Measurements from ENCODE around the gene PLXNB1. TPM values are rescaled to one million over a fixed set of nuclear protein-coding genes. Genes with fewer than 3 reads are reported as not detected.

PLXNB1 gene
- total and polyA plus RNA-seq, 2 of the 13 experiments (the other 11 are each of a cell fraction or from before 2014, with no cell fraction given): 86.0 to 143 TPM

DNA sequence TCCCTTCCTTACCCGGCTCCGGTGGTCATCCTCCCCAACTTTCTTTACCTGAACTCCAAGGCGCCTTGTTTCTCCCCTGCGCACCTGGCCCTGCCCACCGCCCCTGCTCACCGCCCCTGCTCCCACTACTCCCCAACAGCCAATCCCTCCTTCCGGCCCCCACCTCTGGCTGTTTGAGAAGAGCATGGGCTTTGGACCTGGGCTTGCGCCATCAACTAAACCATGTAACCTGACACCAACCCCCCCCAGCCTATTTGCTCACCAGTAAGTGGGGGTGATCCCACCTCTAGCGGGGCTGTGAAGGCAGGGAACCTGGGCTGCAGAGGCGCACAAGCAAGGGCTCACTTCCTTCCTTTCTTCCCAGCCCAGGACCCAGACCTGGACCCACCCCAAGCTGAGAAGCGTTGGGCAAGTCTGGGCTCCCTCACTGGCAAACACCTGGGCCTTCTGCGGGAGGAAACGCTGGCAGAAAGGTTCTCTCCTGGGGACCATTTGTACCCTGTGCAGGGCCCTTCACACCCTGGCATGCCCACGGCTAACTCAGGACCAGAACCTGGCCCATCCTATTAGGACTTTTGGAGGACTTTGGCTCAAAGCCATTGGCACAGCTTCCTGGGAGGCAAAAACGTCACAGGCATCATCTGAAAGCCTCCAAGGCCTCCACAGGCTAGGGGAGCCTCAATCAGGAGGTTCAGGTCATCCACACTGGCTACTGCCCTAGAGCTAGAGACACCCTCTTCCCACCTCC lies at the start of gene PLXNB1 (continued):
- peak; percentile 75; the same call in 1 of the 2 replicates for TF ChIP-seq GZF1 (CRISPR knock-in tag; IDR thresholded peaks at IDR 0.05)
- TF ChIP-seq, protein P1, sequence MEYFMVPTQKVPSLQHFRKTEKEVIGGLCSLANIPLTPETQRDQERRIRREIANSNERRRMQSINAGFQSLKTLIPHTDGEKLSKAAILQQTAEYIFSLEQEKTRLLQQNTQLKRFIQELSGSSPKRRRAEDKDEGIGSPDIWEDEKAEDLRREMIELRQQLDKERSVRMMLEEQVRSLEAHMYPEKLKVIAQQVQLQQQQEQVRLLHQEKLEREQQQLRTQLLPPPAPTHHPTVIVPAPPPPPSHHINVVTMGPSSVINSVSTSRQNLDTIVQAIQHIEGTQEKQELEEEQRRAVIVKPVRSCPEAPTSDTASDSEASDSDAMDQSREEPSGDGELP (IDR thresholded peaks at IDR 0.05; ENCODE audit: borderline replicate concordance, low read depth): peak; percentile 78; the same call in 1 of the 2 replicates
- no peak for TF ChIP-seq ZNF260 (CRISPR knock-in tag; IDR thresholded peaks at IDR 0.05; ENCODE audit: borderline replicate concordance, low read depth)
- TF ChIP-seq ZNF773 (CRISPR knock-in tag; IDR thresholded peaks at IDR 0.05; ENCODE audit: borderline replicate concordance): 0 out of 2 replicates have a peak, but pooled peaks have one; percentile 33
- TF ChIP-seq ZBTB38 (CRISPR knock-in tag; IDR thresholded peaks at IDR 0.05): no peak
- TF ChIP-seq ZNF547 (CRISPR knock-in tag; IDR thresholded peaks at IDR 0.05): 0 out of 2 replicates have a peak, but pooled peaks have one; percentile 58
- TF ChIP-seq MATR3 (CRISPR knock-in tag; IDR thresholded peaks at IDR 0.05): no peak
- TF ChIP-seq GABPB1 (CRISPR knock-in tag; IDR thresholded peaks at IDR 0.05): peak; percentile 90
- peak; percentile 86; the same call in 1 of the 2 replicates for TF ChIP-seq PCBP1 (IDR thresholded peaks at IDR 0.05; ENCODE audit: borderline replicate concordance, low read depth, low read length)
- TF ChIP-seq, protein P2, sequence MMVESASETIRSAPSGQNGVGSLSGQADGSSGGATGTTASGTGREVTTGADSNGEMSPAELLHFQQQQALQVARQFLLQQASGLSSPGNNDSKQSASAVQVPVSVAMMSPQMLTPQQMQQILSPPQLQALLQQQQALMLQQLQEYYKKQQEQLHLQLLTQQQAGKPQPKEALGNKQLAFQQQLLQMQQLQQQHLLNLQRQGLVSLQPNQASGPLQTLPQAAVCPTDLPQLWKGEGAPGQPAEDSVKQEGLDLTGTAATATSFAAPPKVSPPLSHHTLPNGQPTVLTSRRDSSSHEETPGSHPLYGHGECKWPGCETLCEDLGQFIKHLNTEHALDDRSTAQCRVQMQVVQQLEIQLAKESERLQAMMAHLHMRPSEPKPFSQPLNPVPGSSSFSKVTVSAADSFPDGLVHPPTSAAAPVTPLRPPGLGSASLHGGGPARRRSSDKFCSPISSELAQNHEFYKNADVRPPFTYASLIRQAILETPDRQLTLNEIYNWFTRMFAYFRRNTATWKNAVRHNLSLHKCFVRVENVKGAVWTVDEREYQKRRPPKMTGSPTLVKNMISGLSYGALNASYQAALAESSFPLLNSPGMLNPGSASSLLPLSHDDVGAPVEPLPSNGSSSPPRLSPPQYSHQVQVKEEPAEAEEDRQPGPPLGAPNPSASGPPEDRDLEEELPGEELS (CRISPR knock-in tag; IDR thresholded peaks at IDR 0.05): peak; percentile 94
- TF ChIP-seq, protein P3, sequence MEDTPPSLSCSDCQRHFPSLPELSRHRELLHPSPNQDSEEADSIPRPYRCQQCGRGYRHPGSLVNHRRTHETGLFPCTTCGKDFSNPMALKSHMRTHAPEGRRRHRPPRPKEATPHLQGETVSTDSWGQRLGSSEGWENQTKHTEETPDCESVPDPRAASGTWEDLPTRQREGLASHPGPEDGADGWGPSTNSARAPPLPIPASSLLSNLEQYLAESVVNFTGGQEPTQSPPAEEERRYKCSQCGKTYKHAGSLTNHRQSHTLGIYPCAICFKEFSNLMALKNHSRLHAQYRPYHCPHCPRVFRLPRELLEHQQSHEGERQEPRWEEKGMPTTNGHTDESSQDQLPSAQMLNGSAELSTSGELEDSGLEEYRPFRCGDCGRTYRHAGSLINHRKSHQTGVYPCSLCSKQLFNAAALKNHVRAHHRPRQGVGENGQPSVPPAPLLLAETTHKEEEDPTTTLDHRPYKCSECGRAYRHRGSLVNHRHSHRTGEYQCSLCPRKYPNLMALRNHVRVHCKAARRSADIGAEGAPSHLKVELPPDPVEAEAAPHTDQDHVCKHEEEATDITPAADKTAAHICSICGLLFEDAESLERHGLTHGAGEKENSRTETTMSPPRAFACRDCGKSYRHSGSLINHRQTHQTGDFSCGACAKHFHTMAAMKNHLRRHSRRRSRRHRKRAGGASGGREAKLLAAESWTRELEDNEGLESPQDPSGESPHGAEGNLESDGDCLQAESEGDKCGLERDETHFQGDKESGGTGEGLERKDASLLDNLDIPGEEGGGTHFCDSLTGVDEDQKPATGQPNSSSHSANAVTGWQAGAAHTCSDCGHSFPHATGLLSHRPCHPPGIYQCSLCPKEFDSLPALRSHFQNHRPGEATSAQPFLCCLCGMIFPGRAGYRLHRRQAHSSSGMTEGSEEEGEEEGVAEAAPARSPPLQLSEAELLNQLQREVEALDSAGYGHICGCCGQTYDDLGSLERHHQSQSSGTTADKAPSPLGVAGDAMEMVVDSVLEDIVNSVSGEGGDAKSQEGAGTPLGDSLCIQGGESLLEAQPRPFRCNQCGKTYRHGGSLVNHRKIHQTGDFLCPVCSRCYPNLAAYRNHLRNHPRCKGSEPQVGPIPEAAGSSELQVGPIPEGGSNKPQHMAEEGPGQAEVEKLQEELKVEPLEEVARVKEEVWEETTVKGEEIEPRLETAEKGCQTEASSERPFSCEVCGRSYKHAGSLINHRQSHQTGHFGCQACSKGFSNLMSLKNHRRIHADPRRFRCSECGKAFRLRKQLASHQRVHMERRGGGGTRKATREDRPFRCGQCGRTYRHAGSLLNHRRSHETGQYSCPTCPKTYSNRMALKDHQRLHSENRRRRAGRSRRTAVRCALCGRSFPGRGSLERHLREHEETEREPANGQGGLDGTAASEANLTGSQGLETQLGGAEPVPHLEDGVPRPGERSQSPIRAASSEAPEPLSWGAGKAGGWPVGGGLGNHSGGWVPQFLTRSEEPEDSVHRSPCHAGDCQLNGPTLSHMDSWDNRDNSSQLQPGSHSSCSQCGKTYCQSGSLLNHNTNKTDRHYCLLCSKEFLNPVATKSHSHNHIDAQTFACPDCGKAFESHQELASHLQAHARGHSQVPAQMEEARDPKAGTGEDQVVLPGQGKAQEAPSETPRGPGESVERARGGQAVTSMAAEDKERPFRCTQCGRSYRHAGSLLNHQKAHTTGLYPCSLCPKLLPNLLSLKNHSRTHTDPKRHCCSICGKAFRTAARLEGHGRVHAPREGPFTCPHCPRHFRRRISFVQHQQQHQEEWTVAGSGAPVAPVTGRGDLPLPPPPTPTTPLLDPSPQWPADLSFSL (CRISPR knock-in tag; IDR thresholded peaks at IDR 0.05): no peak; the same call in 1 of the 2 replicates
- peak; percentile 54; the same call in 1 of the 2 replicates for TF ChIP-seq ZNF136 (CRISPR knock-in tag; IDR thresholded peaks at IDR 0.05; ENCODE audit: low read depth)
- no peak for TF ChIP-seq ZSCAN12 (CRISPR knock-in tag; IDR thresholded peaks at IDR 0.05)
- TF ChIP-seq, protein P4, sequence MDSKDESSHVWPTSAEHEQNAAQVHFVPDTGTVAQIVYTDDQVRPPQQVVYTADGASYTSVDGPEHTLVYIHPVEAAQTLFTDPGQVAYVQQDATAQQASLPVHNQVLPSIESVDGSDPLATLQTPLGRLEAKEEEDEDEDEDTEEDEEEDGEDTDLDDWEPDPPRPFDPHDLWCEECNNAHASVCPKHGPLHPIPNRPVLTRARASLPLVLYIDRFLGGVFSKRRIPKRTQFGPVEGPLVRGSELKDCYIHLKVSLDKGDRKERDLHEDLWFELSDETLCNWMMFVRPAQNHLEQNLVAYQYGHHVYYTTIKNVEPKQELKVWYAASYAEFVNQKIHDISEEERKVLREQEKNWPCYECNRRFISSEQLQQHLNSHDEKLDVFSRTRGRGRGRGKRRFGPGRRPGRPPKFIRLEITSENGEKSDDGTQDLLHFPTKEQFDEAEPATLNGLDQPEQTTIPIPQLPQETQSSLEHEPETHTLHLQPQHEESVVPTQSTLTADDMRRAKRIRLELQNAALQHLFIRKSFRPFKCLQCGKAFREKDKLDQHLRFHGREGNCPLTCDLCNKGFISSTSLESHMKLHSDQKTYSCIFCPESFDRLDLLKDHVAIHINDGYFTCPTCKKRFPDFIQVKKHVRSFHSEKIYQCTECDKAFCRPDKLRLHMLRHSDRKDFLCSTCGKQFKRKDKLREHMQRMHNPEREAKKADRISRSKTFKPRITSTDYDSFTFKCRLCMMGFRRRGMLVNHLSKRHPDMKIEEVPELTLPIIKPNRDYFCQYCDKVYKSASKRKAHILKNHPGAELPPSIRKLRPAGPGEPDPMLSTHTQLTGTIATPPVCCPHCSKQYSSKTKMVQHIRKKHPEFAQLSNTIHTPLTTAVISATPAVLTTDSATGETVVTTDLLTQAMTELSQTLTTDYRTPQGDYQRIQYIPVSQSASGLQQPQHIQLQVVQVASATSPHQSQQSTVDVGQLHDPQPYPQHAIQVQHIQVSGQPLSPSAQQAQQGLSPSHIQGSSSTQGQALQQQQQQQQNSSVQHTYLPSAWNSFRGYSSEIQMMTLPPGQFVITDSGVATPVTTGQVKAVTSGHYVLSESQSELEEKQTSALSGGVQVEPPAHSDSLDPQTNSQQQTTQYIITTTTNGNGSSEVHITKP (CRISPR knock-in tag; IDR thresholded peaks at IDR 0.05; ENCODE audit: low read depth): peak; percentile 85; the same call in 1 of the 2 replicates

Data from HepG2 (cell line).